GM19468 (cell line): ENCODE results near the gene ZBTB16.

Experiments used
- ATAC-seq: cut with Tn5 transposase; IDR thresholded peaks from one replicate; pipeline ENCODE4 v1.9.1; 2021; ENCODE audit warnings: mild to moderate bottlenecking, moderate library complexity, moderate number of reproducible peaks; ENCODE audit not compliant: unreplicated experiment; ENCODE audit errors: extremely low read depth

The ZBTB16 gene

DNA sequence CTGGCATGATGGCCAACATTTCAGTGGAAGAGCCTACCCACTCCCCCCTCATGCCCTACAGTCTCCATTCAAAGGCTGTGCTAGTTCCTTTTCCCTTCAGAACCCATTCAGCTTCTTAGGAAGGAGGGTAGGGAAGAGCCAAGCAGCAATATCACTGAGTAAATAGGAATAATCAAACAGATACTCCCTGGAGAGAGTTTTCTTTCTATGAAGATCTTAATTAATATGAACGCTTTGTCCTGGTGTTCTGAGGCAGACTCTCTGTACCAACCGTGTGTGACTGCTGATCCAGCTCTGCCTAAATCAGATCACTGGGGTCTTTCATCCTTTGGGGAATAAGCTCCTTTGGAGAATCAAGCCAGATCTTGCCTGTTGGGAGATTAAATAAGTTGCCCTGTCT is 161.5 kb downstream of the ZBTB16 start:
- no peak for ATAC-seq

DNA sequence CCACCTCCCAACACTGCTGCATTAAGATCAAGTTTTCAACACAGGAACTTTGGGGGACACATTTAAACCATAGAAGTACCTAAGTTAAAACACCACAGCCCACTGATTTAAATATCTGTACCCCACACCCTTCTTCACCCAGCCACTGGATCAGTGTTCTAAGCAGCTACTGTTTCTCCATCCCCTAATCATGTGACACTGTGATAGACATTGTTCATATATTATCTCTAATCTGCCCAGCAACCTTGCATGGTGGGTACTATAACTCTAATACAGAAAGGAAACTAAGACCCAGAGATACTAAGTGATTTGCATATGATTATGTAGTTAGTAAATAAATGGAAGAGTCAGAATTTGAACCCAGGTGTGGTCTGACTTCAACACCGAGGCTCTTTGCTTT is 166.2 kb downstream of the ZBTB16 start:
- ATAC-seq = no peak

DNA sequence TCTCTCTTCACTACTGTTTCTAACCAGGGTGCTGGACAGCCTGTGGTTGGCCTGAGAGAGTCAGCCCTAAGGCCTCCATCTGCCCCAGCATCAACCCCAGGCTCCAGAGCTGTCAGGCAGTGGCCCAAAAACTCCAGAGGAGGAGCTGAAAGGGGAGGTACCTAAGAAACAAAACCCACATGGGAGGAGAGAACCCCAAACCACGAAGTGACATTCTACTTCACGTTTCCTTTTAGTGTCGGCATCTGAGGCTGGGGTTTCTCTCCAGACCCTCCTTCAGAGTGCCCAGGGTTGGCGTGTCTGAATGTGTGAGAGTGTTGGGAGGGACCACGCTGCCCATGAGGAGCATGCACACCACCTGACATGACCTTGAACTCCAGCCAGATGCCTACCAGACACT is 166.8 kb downstream of the ZBTB16 start:
- ATAC-seq = no peak

DNA sequence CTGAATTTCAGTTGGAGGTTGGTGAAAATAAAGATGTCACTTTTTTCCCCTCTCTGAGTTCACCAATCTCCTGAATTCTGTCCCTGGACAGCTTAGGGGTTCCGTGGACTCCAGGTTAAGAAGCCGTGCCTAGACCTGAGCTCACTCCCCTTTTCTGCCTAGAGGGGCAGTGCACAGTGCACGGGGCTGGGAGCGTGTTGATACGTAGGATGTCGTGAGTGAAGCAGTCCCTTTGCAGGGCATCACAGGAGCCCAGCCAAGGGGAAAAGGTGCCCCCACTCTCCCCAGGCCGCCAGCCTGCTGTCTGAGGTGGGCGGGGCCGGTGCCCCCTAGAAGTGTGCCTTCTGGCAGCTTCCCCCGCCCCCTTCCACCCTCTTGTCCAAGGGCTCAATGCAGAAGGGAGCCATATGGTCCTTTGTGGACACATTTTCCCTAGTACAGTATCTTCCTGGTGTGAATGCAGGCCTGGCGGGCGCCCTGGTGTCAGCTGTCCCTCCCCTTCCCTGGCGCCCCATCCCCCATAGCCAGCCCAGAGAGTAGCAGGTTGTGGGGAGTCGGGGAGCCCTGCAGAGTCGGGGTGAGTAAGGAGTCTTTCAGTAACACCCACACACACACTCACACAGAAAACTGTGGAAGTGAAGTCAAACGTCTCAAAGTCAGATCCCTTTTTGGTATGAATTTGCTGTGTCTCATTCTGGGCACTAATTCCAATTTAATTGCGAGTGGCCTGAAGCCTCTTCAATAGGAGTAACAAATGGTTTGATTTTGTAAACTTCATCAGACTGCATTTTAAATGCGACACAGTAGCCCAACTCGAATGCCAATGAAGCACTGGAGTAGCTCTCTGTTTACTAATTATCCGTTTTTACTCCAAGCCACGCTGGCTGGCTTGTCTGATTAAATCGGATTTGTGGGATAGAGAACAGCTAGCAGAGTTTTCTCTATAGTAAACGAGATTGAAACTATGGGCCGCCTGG is 169.2 kb downstream of the ZBTB16 start:
- no peak for ATAC-seq

DNA sequence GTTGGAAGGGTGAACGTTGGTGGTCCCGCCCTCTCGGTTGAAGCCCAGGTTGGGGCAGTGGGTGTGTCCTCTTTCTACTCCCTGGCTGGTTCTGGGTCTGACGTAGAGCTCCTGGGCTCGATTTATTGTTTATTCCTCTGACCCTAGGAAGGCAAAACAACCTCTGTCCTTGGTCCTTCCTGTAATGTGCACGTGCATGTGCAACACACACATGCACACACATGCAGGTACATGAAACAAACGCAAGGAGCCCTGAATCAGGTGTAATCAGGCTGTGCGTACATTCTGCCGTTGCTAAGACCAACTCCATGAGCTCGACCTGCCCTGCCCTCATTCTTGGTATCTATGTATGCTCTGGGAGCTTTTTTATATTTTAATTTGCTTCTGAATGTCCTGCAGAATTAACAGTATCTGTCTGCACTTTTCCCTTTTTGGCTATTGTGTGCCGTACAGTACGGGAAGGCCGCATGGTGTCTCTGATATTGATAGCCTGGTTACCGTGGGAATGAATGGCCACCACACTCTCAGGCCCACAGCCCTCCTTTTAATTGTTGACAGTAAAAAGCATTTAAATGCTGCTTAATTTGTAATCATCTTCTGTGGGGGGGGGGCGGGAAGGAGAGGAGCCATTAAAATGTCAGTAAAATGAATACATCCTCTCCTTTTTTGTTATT is 170.7 kb downstream of the ZBTB16 start:
- ATAC-seq = no peak

DNA sequence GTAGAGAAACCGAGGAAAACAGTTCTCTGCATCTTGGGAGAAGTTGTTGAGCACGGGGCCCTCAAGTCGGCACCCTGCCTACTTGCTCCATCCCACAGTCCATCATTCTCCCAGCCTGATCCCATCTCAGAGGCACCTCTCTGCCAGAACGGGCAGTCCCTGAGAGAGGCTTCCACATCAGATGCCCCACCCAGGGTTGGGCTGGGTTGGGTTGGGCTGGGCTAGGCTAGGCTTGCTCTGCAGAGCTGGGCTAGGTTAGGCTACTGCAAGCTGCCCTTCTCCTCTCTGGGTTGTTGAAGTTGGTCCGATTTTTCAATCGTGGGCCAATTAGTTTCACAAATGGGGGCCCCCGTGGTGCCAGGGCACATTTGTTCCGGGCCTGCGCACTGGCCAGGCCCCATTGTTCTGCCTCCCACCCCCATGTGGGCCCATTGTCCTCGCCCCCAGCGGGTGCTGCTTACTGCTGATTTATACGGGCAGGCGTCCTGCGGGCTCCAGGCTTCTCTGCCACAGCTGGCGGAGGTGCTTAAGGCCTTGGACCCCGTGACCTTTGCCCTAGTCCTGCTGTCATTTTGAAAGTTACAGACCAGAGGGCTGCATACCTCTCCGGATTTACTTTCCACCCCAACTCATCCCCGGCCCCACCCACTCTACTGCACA is 173.0 kb downstream of the ZBTB16 start:
- ATAC-seq = no peak

DNA sequence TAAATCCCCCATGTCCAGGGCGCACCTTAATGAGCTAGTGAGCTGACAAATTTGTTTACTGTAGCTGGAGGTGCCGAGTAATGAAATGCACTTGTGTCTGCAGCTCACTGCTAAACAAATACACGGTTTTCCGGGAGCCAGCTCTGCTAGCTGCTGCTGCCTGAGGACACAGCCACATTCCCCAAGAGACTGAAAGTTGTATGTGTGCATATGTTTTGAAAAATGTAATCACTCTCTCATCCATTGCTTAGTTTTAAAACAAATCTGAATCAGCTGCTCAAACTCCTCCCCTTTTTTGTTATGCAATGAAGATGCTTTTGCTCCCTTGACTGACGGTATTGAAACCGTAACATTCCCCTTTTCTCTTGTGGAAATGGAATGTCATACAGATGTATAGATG is 174.2 kb downstream of the ZBTB16 start:
- no peak for ATAC-seq

DNA sequence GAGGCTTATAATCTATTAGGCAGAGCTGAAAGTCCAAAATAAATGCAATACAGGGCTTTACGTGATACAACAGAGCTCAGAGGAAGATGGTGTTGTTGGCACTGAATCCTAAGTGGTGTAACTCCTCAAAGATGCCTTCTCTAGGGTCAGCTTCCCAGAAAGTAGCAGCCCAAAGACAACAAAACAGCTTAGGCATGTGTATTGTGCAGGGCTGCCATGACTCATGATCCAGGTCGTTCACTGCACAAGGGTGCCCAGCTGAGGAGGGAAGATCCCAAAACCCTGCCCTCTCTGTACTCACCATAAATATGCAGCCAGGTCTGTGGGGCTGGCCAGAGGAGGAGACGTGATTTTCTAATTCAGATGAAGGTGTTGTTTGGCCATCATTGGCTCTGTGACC is 177.3 kb downstream of the ZBTB16 start:
- ATAC-seq = no peak

DNA sequence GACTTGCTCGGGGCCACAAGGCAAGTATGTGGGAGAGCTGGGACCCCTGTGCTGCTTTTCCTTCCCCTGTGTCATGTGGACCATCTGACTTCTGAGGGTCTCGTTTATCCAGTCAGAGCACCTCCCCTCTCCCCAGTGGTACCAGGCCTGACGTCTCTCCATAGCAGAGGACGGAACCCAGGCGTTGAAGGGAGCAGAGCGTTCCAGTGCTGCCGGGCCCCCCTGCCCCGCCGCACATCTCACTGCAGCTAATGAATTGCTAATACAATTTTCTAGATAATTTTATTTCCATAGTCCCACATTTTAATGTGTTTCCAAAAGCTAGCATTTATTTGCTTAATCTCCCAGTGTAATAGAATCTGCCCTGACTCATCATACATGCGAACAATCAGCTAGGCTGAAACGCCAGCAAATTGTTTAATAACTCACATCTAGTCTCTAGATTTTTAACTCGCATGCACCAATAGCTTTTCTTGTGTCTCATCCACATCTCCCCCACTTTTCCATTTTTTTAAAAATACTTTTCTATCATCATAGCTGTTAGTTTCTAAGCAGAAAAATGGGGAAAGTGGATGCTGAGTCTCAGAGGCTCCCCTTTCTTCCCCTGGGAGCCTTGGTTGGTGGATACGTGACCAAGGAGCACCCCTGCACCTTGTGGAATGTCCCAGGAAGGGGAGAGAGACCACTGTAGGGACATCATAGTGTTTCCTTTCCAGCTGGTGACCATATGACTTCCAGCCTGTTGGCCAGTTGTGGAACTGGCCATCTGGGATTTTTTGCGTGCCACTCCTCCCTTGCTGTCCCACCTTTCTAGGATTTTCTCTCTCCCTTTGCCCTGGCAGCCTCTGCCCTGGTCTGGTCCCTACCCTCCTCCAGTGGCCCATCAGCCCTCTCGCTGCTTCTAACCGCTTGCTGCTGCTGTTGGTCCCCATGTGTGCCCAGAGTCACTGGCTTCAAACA is 178.1 kb downstream of the ZBTB16 start:
- ATAC-seq = no peak

DNA sequence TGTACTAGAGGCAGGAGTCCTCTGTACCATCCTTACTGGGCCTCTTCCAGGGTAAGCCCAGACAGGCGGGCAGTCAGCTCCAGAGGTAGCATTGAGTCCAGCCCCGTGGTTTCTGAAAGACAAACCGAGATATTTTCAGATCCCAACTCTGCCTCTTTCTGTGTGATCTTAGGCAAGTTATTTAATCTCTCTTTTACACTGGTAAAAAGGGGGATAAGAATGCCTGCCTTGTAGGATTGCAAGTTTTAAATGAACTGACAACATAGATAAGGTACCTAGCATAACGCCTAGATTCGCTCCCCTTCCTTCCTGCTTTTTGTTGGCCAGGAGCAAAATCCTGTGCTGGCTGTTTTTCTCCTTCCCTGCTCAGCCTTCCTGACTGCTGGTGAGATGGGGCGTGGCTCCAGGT is 180.2 kb downstream of the ZBTB16 start:
- no peak for ATAC-seq

DNA sequence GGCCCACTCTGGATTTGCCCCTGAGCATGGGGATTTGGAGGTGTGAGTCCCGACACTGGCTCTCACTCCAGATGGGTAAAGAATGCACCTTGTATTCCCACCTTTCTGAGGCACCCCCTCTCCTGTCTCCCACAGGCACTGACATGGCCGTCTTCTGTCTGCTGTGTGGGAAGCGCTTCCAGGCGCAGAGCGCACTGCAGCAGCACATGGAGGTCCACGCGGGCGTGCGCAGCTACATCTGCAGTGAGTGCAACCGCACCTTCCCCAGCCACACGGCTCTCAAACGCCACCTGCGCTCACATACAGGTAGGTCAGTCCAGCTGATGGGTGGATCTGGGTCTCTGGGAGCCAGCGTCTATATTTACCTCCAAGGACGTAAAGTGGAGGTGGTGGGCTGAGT is 182.5 kb downstream of the ZBTB16 start:
- ATAC-seq = no peak

DNA sequence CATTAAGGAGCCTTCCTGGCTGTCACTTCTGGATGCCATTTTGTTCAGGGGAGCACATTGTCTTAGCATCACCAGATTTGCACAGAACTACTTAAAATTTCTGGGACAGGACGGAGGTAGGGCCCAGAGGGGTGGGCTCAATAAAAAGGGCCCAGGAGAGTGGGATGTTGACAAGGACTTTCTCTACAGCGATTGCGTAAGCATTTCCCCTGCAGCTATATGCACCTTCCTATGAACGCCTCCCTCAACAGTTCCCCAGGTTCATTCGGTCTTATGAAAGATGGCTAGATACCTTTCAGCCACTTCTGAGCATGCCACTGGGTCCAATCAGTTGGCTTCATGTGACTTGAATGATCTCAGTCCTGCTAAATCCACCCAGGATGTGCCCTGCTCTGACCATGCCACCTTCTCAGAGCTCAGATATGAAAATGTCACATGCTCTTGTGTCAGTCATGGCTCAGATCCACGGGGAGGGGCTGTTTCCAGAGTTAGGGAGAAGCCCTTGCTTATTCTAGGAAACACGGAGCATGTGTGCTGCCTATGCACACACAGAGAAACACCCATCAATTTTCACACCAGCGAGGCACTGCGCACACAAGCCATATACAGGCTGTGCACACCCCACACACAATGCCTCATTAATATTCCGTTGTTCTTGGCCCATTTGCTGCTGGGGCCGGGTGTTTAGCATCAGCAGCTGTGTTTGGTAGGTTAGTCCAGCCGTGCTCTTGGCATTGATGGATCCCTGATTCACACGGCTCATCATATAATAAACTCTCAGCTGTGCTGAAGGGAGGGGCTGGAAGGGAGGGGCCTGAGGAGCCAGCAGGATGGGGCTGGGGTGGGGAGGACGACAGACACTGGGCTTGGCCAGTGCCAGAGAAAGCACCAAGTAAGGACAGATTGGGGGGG is 184.2 kb downstream of the ZBTB16 start:
- ATAC-seq = no peak

DNA sequence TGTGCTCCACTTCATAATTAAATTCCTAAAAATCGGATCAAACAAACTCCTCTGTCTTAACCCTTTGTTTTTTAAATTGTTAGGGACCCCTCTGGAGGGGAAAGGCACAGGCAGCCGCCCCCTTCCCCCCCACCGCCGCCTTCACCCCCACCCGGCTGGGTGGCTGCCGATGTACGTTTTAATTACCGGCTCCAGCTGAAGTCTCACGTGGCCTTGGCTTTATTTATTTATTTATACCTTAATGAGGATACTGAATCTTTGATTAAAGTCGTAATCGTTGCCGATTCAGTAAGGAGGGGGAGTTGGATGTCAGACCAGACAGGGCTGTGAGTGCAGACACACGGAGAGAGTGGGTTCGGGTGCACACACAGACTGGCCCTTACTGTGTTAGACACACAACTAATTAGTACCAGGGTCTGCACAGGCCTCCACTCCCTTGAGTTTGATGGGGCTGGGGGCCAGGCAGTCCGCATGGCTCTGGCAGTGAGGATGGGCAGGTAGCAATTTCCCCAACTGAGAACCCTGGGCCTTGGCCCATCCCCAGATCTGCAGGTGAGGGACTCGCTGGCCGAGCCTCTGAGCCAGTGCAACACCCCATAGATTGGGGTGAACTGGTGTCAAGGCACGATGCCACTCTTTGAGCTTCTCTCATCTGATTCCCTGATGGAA is 185.3 kb downstream of the ZBTB16 start:
- no peak for ATAC-seq

DNA sequence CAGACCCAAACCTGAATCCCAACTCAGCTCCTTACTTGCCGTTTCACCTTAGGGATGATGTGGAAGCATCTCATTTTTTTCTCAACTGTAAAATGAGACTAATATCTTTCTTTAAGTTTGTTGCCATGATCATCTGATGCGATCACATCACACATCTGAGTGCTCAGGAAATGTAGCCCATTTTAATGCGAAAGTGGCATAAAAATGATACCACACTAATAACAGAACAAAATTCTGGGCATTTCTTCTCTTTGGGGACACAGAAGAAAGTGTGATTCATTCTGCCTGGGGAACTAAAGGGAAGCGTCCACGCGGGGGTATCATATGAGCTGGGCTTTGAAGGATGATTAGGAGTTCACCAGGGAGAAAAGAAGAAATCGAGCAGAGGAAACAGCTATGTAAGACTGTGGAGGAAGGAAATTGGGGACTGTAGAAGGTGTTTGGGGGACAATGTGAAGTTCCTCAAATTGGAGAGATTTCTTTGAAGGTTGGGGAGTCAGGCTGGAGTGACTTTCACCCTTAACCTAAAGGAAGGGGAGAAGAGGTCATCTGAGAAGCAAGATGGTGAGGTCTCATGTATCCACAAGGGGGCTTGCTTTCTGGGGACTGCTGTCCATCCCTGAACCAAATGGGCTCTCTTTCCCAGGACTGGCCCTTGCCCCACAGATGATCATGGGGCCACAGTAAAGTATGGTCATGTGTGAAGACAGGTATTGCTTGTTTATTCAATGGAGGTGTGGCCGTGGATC is 187.0 kb downstream of the ZBTB16 start:
- no peak for ATAC-seq

DNA sequence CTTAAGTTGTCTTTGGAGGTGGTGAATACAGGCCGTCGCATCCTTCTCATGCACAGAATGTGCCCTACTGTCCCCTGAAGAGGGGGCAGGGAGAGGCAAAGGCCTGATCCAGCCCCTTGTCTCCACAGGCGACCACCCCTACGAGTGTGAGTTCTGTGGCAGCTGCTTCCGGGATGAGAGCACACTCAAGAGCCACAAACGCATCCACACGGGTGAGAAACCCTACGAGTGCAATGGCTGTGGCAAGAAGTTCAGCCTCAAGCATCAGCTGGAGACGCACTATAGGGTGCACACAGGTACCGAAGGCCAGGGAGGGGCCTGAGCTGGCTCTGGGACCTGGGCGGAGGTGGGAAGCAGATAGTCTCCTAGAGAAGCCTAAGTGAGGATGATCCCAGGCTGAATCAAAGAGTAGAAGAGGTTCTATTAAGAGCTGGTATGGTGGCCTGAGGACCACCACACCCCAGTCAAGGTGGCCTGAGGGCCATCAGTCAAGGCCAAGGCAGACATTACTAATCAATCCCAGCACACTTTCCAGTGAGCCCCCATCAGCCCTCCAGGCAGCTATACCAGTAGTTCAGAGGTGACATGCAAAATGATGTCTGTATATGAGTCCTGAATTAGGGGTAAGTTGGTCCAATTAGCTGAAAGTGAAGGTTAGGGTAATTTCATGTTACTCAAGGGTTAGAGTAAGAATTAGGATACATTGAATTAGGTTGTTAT is 187.7 kb downstream of the ZBTB16 start:
- no peak for ATAC-seq

DNA sequence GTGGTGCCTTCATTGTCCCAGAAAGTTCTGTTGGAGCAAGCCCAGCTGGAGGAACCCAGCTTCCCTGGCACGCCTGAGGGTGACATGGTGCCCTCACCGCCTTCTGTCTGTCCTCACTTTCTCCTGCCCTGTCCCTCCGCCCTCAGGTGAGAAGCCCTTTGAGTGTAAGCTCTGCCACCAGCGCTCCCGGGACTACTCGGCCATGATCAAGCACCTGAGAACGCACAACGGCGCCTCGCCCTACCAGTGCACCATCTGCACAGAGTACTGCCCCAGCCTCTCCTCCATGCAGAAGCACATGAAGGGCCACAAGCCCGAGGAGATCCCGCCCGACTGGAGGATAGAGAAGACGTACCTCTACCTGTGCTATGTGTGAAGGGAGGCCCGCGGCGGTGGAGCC is 190.7 kb downstream of the ZBTB16 start:
- ATAC-seq = no peak
